Medulla oblongata (tissue), 1 donor: ENCODE data around the gene GNG11.
"Not testable (repeated sequence)": the region's sequence is repeated elsewhere in the genome, so short reads cannot be mapped to it uniquely, and the experiment has no call there.

ENCODE experiments used
- DNase-seq: peaks from one replicate; pipeline ENCODE4 v3.0.0-alpha.2; 2015; ENCODE audit errors: extremely low spot score

The GNG11 gene

GRCh38 chr7:93911661-93912060, 9.9 kb upstream of the GNG11 start:
- not testable (repeated sequence) for DNase-seq

DNA sequence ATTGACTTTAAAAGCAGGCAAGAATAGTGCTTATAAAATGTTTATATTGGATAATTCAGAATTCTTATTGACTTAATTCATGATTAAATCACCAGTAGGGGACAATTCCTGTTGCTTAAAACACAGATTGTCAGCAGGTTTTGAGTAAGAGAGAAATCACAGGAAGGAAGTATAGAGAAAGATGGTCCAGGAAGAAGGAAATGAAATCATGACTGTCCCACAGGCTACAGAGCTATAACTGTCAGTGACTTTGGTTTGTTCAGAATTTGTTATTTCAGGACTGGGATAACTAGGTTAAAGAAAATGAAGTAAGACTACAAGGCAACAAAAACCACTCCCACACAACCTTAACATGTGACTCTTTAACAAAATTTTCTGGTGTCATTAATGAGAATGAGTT, 8.3 kb upstream of the GNG11 start:
- DNase-seq = no peak

DNA sequence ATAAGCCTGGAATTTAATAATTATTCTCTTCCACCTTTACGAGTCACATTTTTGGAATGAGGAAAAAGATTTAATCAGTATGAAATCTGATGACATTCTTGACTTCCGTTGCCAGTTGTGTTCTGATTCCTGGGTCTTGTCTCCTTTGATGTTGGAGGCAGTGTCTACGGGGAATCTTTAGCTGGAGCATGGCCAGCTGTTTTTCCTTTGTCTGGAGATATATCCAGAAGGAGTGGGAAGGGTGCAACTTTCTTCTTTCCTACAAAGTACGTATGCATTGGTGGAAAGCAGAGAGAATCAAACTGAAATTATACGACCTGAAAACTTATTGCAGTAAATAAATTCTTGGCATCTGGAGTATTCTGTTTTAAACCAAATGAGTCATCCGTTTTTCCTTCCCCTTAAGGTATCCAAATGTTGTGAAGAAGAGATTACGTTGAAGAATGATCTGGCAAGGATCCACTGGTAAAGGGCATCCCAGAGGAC, 6.9 kb upstream of the GNG11 start:
- no peak for DNase-seq

DNA sequence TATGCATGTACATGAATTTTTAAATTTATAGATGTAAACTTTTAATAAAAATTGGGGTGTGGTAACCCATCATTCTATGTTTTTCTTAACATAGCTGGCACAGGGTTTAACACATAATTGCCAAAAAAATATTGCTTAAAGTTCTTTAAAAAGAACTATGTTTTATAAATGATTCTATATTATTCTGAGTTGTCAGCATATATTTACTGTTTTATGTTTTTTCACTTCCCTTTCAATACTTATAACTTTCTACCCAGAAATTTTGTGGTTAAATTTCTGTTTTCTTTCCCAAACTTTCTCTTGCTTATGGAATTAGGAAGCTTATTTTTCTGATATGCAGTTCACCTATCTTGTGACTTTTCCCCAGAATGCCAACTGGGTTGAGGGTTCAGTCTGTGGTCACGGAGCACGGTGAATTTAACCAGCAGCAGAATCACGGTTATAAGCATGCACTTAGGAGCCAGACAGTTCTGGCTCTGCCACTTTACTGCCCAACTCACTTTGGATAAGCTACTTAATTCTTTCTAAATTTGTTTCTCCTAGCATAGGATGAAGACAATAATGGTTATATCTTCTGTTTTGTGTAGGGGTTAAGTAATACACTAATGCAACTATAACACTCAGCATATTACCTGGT, 6.2 kb upstream of the GNG11 start:
- not testable (repeated sequence) for DNase-seq

GRCh38 chr7:93915888-93916287, 5.6 kb upstream of the GNG11 start:
- not testable (repeated sequence) for DNase-seq

- not testable (repeated sequence) for DNase-seq
Observed at GRCh38 chr7:93916315-93916714, 5.2 kb upstream of the GNG11 start.

DNA sequence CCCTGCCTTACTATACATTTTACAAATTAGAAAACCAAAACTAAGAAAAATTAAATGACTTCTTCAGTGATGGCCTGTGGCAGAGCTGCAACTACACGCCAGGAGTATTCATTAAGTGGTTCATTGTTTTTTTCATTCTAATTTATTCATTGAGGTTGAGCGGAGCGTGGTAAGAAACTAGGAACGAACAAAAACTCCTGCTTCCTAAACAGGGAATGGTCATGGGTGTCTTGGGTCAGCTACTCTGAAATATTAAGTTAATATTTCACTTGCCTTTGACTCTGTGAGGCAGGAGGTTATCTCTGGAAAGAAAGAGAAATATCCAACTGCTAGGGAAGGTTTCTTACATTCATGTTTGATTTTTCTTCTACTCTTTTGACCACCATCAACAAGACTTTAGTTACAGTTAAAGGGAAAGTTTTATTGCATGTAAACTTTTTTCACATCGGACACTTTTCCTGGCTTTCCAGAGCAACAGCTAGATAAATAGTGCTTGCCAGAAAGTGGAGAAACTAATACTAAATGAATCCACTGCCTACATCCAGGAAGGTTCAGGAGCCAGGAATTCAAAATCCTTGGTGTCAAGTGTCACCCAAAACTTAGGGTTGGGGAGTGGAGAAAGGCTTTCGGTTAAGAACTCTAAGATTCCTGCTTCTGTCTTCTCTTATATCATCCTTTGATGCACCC, 896 bp upstream of the GNG11 start:
- no peak for DNase-seq

DNA sequence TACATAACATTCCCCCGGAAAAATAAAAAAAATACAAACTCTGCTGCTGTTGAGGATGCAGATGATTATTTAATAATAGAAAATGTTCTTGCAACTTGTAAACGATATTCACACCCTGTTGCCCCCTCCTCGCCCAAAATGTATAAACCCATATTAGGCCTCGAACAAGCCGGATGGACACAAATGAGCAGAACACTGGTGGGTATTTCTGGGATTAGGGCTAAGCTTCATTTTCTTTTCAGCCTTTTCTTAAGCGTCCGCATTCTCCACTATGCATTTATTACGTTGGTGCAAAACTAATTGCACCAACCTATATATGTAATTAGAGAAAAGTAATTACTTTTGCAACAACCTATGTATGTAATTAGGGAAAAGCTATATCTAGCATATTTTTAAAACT, 349 bp upstream of the GNG11 start:
- no peak for DNase-seq

- no peak for DNase-seq
Observed at GRCh38 chr7:93923296-93923695, 1.8 kb downstream of the GNG11 start.

DNA sequence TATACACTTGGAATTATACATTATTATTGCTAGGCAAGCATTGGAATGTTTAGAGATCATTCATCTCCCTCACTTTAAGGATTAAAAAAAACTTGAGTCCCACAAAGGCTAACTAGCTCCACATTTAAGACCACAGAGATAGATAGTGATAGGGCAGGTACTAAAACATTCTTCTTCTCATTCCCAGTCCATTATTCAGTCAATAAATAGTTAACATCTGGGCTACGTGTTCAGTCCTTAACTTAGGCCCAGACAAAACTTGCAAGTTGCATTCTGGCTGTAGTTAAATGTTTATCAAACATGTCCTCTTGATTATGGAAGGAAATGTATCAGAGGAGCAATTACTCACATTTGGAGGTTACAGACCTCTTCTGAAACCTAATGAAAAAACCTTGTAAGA, 2.4 kb downstream of the GNG11 start:
- DNase-seq = no peak

- no peak for DNase-seq
Observed at GRCh38 chr7:93926800-93927199, 5.3 kb downstream of the GNG11 start.

GRCh38 chr7:93927585-93927984, 6.0 kb downstream of the GNG11 start:
- DNase-seq = no peak

- DNase-seq = no peak
Observed at GRCh38 chr7:93931655-93932054, 10.1 kb downstream of the GNG11 start.

- DNase-seq = no peak
Observed at GRCh38 chr7:93933156-93933555, 11.6 kb downstream of the GNG11 start.

GRCh38 chr7:93935102-93935501, 13.6 kb downstream of the GNG11 start:
- DNase-seq = no peak

GRCh38 chr7:93937818-93938217, 16.3 kb downstream of the GNG11 start:
- DNase-seq = no peak

DNA sequence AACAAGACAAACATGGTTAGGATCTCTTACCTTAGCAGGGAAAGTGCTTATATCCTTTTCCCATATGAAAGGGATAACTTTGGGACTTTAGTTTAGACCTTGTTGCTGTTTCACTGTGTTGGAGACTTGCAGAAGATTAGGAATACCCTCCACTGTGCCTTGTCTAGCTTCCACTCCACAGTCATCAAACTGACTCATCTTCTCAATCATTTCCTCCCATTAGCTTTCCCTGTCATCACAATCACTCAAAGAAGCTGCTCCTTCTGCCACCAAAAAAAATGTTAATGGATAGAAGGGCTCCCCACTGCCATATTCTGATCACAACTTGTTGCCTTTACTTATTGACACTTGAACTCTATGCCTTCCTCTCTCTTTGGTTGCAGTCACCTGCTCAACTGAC, 16.8 kb downstream of the GNG11 start:
- no peak for DNase-seq

DNA sequence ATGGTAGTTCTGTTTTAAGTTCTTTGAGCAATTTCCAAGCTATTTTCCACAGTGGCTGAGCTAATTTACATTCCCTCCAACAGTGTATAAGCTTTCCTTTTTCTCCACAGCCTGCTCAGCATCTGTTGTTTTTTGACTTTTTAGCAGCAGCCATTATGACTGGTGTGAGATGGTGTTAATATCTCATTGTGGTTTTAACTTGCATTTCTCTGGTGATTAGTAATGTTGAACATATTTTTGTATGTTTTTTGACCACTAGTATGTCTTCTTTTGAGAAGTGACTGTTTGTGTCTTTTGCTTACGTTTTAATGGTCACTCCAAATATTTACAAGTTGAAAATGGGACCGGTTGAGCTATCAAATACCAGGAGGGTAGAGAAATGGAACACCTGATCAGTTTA, 20.4 kb downstream of the GNG11 start:
- DNase-seq = no peak

- DNase-seq = no peak
Observed at GRCh38 chr7:93943816-93944540, 22.4 kb downstream of the GNG11 start.

DNA sequence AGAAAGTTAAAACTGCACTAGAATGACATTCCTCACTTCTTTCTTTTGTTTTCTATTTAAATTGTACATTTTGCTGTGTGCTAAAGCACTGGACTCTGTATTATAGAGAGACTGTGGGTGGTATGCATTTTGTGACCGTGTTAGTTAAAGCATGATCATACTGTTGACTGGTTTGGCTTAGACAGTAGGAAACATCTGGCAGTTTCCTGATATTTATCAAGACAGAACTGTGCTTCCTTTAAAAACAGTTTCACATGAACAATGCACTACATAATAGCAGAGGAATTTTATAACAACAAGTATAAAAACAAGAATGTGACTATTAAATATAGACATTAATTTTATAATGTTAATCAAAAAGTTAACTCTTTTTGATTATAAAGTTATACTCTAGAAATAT, 23.1 kb downstream of the GNG11 start:
- DNase-seq = no peak

GRCh38 chr7:93945083-93945482, 23.5 kb downstream of the GNG11 start:
- no peak for DNase-seq

- DNase-seq = no peak
Observed at GRCh38 chr7:93945756-93946535, 24.4 kb downstream of the GNG11 start.
